Subcutaneous adipose tissue (tissue), 4 donors: Measurements from ENCODE around the gene NARS2. TPM values are rescaled to one million over a fixed set of nuclear protein-coding genes. Genes with fewer than 3 reads are reported as not detected.

Source experiments
- total RNA-seq, 4 donors: library from RNA; depleted of rRNA; stranded (reverse); fragments of >200 nt; gene quantifications; one replicate each; pipeline ENCODE4 v1.1.0, GENCODE V29; 2016
- TF ChIP-seq, protein P1 (sequence below): fragments of 450-650 bp; IDR thresholded peaks from one replicate; pipeline ENCODE4 v1.5.1; 2016; ENCODE audit warnings: low read depth, mild to moderate bottlenecking, control low read depth, antibody characterized with exemption, moderate library complexity

NARS2 gene
- total RNA-seq, 4 donors from 2014 or later, result 11.4 to 17.3 (median 15.2) TPM

DNA sequence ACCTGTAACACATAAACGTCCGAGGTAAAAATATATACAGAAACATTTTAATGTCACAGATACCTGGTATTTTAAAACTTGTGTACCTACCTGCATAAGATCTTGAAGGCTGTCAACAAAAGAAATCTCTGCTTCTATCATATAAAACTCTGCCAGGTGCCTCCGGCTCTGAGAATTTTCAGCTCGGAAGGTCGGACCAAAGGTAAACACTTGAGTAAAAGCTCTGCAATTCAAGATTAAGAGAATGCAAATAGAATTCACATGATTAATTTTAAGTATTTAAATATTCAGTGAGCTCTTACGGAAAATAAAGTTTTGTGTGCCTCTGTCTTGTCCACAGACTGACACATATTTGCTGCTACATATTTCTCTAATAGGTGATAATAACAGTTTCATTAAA lies 81.7 kb downstream of the NARS2 start:
- TF ChIP-seq, protein P1, sequence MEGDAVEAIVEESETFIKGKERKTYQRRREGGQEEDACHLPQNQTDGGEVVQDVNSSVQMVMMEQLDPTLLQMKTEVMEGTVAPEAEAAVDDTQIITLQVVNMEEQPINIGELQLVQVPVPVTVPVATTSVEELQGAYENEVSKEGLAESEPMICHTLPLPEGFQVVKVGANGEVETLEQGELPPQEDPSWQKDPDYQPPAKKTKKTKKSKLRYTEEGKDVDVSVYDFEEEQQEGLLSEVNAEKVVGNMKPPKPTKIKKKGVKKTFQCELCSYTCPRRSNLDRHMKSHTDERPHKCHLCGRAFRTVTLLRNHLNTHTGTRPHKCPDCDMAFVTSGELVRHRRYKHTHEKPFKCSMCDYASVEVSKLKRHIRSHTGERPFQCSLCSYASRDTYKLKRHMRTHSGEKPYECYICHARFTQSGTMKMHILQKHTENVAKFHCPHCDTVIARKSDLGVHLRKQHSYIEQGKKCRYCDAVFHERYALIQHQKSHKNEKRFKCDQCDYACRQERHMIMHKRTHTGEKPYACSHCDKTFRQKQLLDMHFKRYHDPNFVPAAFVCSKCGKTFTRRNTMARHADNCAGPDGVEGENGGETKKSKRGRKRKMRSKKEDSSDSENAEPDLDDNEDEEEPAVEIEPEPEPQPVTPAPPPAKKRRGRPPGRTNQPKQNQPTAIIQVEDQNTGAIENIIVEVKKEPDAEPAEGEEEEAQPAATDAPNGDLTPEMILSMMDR, result no peak

DNA sequence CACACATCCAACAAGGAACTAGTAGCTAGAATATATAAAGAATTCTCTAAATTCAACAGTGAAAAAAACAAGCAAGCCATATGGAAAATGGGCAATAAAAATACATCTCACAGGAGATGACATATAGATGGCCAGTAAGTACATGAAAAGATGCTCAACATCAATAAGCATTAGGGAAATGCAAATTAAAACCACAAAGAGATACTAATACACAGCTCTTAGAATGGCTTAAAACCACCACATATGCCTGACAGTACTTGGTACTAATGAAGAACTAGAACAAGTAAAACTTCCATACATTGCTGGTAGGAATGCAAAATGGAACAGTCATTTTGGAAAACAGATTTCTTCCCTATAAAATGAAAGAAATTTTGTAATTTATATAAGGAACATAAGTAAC lies 85.5 kb downstream of the NARS2 start:
- TF ChIP-seq, protein P1, result no peak

DNA sequence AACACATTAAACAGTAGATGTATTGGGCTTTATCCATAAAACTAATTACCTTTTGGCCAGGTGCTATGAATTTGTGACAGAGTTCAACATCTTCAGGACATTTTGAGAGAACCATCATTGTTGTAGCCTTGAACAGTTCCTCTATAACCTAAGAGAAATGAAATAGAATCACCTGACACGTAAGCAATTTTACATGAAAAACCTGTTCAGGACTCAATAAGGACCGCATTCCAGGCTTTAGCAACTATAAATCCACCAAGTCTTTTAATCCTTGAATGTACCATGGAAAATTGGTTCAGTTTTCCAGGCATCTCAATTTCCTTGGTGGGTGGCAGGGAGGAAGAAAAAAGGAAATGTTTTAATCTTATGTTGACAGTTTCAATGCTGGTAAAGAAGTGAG lies 96.1 kb downstream of the NARS2 start:
- TF ChIP-seq, protein P1, result no peak

DNA sequence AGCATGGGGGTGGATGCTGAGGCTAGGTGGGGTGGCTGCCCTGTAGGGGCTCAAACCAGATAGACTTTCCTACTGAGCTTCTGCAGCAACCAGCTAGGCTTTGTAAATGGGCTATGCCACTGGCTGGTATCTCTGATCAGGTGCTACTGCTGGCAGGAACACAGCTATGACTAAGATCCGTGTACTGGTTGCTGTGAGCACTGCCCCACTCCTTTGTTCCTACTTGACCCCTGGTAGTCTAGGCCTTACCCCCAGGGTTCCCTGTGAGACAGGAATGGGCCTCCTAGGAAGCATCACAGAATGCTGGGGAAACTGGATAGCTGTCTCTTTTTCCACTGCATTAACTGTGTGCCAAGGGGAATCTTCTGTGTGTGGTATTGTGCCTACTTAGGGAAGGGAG lies 98.6 kb downstream of the NARS2 start:
- TF ChIP-seq, protein P1, result no peak

DNA sequence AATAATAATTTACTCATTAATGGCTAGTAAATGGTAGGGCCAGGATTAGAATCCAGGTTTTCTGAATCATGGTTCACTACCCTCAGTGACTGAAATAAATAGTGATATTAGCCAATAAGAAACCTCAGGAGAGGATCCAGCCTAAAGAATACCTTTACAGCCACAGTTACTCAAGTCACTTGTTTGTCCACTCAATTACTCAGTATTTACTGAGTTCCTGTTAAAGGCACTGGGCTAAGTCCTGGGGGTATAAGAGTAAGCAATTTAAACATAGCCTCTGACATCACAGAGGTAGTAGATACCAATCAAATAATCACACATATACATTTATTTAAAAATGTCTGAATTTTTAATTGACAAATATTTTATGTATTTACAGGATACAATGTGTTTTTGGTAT lies 100.2 kb downstream of the NARS2 start:
- TF ChIP-seq, protein P1, result no peak

DNA sequence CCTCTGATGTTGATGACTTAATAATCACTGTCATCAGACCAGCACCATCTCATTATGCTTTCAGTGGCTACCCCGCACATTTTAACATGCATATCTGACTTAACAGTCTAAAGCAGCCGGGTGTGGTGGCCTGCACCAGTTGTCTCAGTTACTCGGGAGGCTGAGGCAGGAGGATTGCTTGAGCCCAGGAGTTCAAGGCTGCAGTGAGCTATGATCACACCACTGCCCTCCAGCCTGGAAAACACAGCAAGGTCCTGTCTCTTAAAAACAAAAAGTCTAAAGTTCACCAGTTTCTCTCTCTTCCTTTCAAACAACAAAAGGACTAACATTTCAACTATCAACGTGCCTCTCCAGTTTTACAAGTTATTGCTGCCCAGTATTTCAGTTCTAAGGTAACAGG lies 101.8 kb downstream of the NARS2 start:
- TF ChIP-seq, protein P1, result no peak

DNA sequence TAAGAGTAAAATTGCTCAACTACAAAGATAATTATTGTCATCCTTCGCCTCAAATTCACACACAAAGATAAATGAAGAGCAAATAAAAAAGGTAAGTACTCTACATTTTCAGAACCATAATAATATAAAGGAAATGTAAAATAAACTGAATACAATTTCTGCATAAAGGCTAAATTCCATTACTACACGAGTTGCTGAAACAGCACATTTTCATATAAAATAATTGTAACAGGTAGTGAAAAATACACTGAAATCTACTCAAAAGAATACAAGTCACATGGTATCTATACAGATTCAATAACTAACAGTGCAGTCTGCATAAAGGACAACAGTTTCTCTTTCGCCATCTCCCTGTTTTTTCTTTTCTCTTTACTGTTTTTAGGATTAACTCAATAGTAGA lies 102.3 kb downstream of the NARS2 start:
- TF ChIP-seq, protein P1, result no peak
